Fibroblast of lung (primary cell): ENCODE measurements around the gene MYBPH.

ENCODE experiments used
- EZH2 ChIP-seq: IDR thresholded peaks from 2 replicates; pipeline ENCODE4 v1.5.1; 2012; ENCODE audit warnings: low read length, control low read depth, mild to moderate bottlenecking; ENCODE audit errors: missing control alignments
- TF ChIP-seq, protein P1 (sequence below), 2 donors: IDR thresholded peaks in 1 of 2; conservative IDR thresholded peaks in 1 of 2; 1 replicate in 1 of 2; 2 replicates in 1 of 2; pipeline ENCODE4 v1.5.1; 2011 to 2012; ENCODE audit warnings: low read length in 2 of 2, control low read depth in 1 of 2, inconsistent platforms in 1 of 2, low read depth in 1 of 2, mild to moderate bottlenecking in 1 of 2

DNA sequence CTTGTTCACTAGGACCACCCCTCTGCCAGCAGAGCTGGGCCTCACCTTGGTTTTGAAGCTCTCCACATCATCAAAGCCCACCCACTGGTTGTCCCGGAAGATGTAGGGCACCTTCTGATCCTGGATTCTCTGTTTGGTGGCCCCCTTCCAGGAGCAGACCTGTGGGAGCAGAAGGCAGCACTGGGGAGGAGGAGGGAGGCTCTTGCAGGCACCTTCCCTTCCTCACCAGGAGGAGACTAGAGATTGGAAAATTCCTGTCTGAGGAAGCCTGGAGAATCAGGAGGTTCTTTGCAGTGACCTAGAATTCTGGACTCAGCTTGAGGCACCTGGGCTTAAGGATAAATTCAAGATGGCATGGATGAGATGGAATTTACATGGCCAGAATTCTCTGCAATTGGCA lies 43.5 kb upstream of the MYBPH start:
- no peak for TF ChIP-seq EZH2
- TF ChIP-seq, protein P1, sequence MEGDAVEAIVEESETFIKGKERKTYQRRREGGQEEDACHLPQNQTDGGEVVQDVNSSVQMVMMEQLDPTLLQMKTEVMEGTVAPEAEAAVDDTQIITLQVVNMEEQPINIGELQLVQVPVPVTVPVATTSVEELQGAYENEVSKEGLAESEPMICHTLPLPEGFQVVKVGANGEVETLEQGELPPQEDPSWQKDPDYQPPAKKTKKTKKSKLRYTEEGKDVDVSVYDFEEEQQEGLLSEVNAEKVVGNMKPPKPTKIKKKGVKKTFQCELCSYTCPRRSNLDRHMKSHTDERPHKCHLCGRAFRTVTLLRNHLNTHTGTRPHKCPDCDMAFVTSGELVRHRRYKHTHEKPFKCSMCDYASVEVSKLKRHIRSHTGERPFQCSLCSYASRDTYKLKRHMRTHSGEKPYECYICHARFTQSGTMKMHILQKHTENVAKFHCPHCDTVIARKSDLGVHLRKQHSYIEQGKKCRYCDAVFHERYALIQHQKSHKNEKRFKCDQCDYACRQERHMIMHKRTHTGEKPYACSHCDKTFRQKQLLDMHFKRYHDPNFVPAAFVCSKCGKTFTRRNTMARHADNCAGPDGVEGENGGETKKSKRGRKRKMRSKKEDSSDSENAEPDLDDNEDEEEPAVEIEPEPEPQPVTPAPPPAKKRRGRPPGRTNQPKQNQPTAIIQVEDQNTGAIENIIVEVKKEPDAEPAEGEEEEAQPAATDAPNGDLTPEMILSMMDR (conservative IDR thresholded peaks at IDR 0.05 in 1 of 2, IDR thresholded peaks at IDR 0.05 in 1 of 2; ENCODE audit: low read depth in 1 of 2, low read length in 2 of 2) = no peak
